Nucleus accumbens (tissue), 56 donors: ENCODE measurements around the gene TGM1.
"Not testable (repeated sequence)": the region's sequence is repeated elsewhere in the genome, so short reads cannot be mapped to it uniquely, and the experiment has no call there.

Experiments used
- DNase-seq, 56 donors: peaks; one replicate each; lab custom pipeline; 2025; lab: John Stamatoyannopoulos, UW

The TGM1 gene

GRCh38 chr14:24213866-24214662, 48.9 kb downstream of the TGM1 start:
- DNase-seq: no peak

GRCh38 chr14:24212924-24213865, 49.8 kb downstream of the TGM1 start, which contains the start of gene CHMP4A:
CHMP4A (minus strand) TSS chr14:24213488; CDS start chr14:24213439, 49 bp downstream.
- peak; percentile 37 to 97 (median 88) for DNase-seq

GRCh38 chr14:24211311-24211710, 51.7 kb downstream of the TGM1 start:
- no peak for DNase-seq

- DNase-seq: no peak
Observed at GRCh38 chr14:24207625-24208024, 55.4 kb downstream of the TGM1 start.

GRCh38 chr14:24207104-24207551, 55.8 kb downstream of the TGM1 start:
- no peak for DNase-seq

GRCh38 chr14:24206260-24207103, 56.5 kb downstream of the TGM1 start:
- no peak for DNase-seq

- no peak for DNase-seq
Observed at GRCh38 chr14:24204163-24205146, 58.5 kb downstream of the TGM1 start.

GRCh38 chr14:24203249-24203886, 59.6 kb downstream of the TGM1 start:
- not testable (repeated sequence) for DNase-seq

- DNase-seq: not testable (repeated sequence)
Observed at GRCh38 chr14:24202538-24202937, 60.4 kb downstream of the TGM1 start.
